CD8-positive, alpha-beta memory T cell (primary cell): Measurements from ENCODE around the gene SGCD. TPM values are rescaled to one million over a fixed set of nuclear protein-coding genes. Genes with fewer than 3 reads are reported as not detected.

ENCODE experiments used
- CTCF ChIA-PET: fragments of 350-600 bp; sonication (Branson Sonifier 250); formaldehyde crosslinking; loops from one replicate; lab custom pipeline; 2021; ENCODE audit warnings: antibody characterized with exemption; lab: Charles Lee
- POLR2A ChIA-PET: fragments of 350-600 bp; sonication (Branson Sonifier 250); formaldehyde crosslinking; loops from one replicate; lab custom pipeline; 2021; ENCODE audit warnings: antibody characterized with exemption; lab: Charles Lee
- DNase-seq, 5 donors: peaks; one replicate each; pipeline versions ENCODE4 v3.0.0 to v3.0.0-alpha.2; 2020 to 2022; ENCODE audit warnings: mixed read lengths in 1 of 5
- H3K27ac ChIP-seq: one replicate; pipeline ENCODE4 v1.7.0; 2013; ENCODE audit warnings: low read depth, mild to moderate bottlenecking, low read length, moderate library complexity
- H3K27me3 ChIP-seq: 2 replicates; pipeline ENCODE4 v1.7.0; 2013; ENCODE audit warnings: low read length, mild to moderate bottlenecking; ENCODE audit not compliant: insufficient read depth, poor library complexity, severe bottlenecking
- H3K36me3 ChIP-seq: 2 replicates; pipeline ENCODE4 v1.7.0; 2013; ENCODE audit warnings: mild to moderate bottlenecking, low read length, moderate library complexity; ENCODE audit not compliant: insufficient read depth
- H3K4me1 ChIP-seq: 2 replicates; pipeline ENCODE4 v1.7.0; 2013; ENCODE audit warnings: mild to moderate bottlenecking, low read length, moderate library complexity; ENCODE audit not compliant: insufficient read depth
- H3K4me3 ChIP-seq: 2 replicates; pipeline ENCODE4 v1.7.0; 2013; ENCODE audit warnings: mild to moderate bottlenecking, low read length
- H3K9me3 ChIP-seq: 2 replicates; pipeline ENCODE4 v1.7.0; 2013; ENCODE audit warnings: mild to moderate bottlenecking, low read length
- H3K27ac Mint-ChIP-seq, 8 donors: one replicate each; pipeline ENCODE4 v1.8.0; 2020 to 2021; ENCODE audit warnings: mixed read lengths in 8 of 8, mild to moderate bottlenecking in 6 of 8, inconsistent platforms in 3 of 8, moderate library complexity in 3 of 8
- H3K27me3 Mint-ChIP-seq, 2 donors: one replicate each; pipeline ENCODE4 v1.8.0; 2020 to 2021; ENCODE audit warnings: mixed read lengths in 2 of 2, mild to moderate bottlenecking in 1 of 2, moderate library complexity in 1 of 2
- H3K36me3 Mint-ChIP-seq, 3 donors: one replicate each; pipeline ENCODE4 v1.8.0; 2020 to 2021; ENCODE audit warnings: mixed read lengths in 3 of 3, inconsistent platforms in 1 of 3, mild to moderate bottlenecking in 1 of 3
- H3K4me1 Mint-ChIP-seq, 3 donors: one replicate each; pipeline ENCODE4 v1.8.0; 2020 to 2021; ENCODE audit warnings: mixed read lengths in 3 of 3, inconsistent platforms in 1 of 3, mild to moderate bottlenecking in 1 of 3
- H3K4me3 Mint-ChIP-seq, 7 donors: one replicate each; pipeline ENCODE4 v1.8.0; 2020 to 2021; ENCODE audit warnings: mixed read lengths in 7 of 7, mild to moderate bottlenecking in 6 of 7, moderate library complexity in 4 of 7, inconsistent platforms in 2 of 7
- H3K9me3 Mint-ChIP-seq, 5 donors: one replicate each; pipeline ENCODE4 v1.8.0; 2020 to 2022; ENCODE audit warnings: mixed read lengths in 5 of 5, mild to moderate bottlenecking in 3 of 5, moderate library complexity in 2 of 5, inconsistent platforms in 1 of 5
- polyA plus RNA-seq: library from polyadenylated mRNA; unstranded; fragments of 300-500 nt; fragmentation: Illumina TruSeq; gene quantifications from one replicate; pipeline ENCODE4 v1.2.3, GENCODE V29; 2021
- total RNA-seq, 2 experiments: library from RNA; stranded (reverse); gene quantifications; one replicate each; pipeline ENCODE4 v1.2.3, GENCODE V29; 2021

Gene SGCD
- total and polyA plus RNA-seq, 3 experiments from 2014 or later = 0.11 to 0.14 (median 0.11) TPM

GRCh38 chr5:156385416-156385815 is 58.5 kb downstream of the SGCD start:
- Mint-ChIP-seq H3K4me1 (no peaks in the 10 kb centered on the region), H3K27me3 (peaks cover 1 to 3% of the 10 kb centered on the region in 2 donors), H3K27ac (peak overlapping the region in 1 of 8 donors; percentile 58), H3K9me3 (peaks cover 0 to 2% (median 0%) of the 10 kb centered on the region in 5 donors), H3K36me3 (no peaks in the 10 kb centered on the region), H3K4me3 (no peak overlapping the region)
- Histone ChIP-seq H3K9me3 (no peaks in the 10 kb centered on the region), H3K4me3 (no peak overlapping the region), H3K27me3 (no peaks in the 10 kb centered on the region), H3K27ac (no peak overlapping the region), H3K4me1 (no peaks in the 10 kb centered on the region), H3K36me3 (no peaks in the 10 kb centered on the region)
- ChIA-PET POLR2A (no interaction called here), CTCF (no interaction called here)
- no peak for DNase-seq

DNA sequence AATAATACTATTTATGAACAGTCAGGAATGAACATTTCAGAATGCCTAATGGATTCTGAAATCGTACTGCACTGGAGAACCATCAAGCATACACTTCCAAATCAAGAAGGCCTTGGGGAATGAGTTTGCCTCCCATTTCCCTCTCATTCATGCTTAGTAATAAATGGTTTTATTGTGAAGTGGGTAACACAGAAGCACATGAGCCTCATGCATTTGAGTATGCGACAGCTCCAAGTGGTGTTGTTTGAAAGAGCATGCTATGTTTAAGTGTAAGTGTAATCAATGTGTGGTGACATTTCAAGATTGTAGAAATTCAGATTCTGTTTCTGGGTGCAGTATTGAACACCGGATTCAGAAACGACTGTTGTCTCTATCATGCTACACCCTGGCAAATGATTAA is 60.0 kb downstream of the SGCD start:
- DNase-seq = no peak
- Histone ChIP-seq H3K27ac (no peak overlapping the region), H3K9me3 (no peaks in the 10 kb centered on the region), H3K36me3 (no peaks in the 10 kb centered on the region), H3K4me3 (no peak overlapping the region), H3K27me3 (no peaks in the 10 kb centered on the region), H3K4me1 (no peaks in the 10 kb centered on the region)
- Mint-ChIP-seq H3K4me1 (no peaks in the 10 kb centered on the region), H3K9me3 (peaks cover 0 to 2% (median 0%) of the 10 kb centered on the region in 5 donors), H3K4me3 (no peak overlapping the region), H3K36me3 (no peaks in the 10 kb centered on the region), H3K27me3 (peaks cover 1 to 3% of the 10 kb centered on the region in 2 donors), H3K27ac (no peak overlapping the region)
- POLR2A ChIA-PET = no interaction called here
- CTCF ChIA-PET = no interaction called here

DNA sequence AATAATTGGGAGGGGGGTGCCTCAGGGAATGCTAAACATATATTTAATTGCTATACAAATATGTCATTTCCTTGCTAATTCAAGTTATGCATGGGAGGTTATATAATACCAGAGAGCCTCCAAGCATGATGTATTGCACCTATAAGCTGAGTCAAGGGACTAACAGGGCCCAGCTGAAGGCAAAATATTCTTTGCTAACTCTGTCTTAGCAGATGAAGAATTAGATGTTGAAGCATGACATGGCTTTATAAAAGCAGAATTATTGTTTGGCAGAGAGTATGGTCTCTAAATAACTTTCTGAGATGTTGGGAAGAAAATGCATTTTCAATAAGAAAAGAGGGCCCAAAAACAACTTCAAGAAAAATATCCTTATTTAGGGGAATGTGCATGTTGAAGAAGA is 60.4 kb downstream of the SGCD start:
- ChIA-PET CTCF (no interaction called here), POLR2A (no interaction called here)
- no peaks in the 10 kb centered on the region for H3K36me3 ChIP-seq
- no peak overlapping the region for H3K27ac ChIP-seq
- no peak overlapping the region for H3K4me3 Mint-ChIP-seq
- H3K27ac Mint-ChIP-seq = no peak overlapping the region
- H3K36me3 Mint-ChIP-seq = no peaks in the 10 kb centered on the region
- no peak for DNase-seq
- H3K4me1 ChIP-seq = no peaks in the 10 kb centered on the region
- H3K4me1 Mint-ChIP-seq = no peaks in the 10 kb centered on the region
- H3K4me3 ChIP-seq = no peak overlapping the region
- peaks cover 5% of the 10 kb centered on the region in 2 donors for H3K27me3 Mint-ChIP-seq
- H3K9me3 ChIP-seq = no peaks in the 10 kb centered on the region
- peaks cover 0 to 2% (median 0%) of the 10 kb centered on the region in 5 donors for H3K9me3 Mint-ChIP-seq
- H3K27me3 ChIP-seq = no peaks in the 10 kb centered on the region

DNA sequence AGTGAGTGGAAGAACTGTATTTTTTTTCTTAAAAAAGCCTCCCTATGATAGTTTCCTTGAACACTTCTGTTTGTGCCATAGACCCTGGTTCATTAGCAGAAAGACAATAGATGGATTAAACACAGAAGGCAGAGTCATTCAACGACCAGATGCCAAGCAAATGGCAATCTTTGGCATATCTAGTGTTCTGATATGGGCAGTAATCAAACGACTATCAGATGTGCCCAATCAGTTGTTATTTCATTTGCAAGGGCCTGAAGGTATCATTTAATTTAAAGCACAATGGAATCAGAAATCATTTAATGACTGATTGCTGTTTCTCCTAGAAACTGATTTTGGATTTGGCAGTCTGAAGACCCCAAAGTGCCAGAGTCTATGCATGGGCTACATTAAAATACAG is 61.3 kb downstream of the SGCD start:
- Mint-ChIP-seq H3K27me3 (peaks cover 7 to 9% of the 10 kb centered on the region in 2 donors), H3K9me3 (peaks cover 0 to 2% (median 0%) of the 10 kb centered on the region in 5 donors), H3K36me3 (no peaks in the 10 kb centered on the region), H3K4me1 (no peaks in the 10 kb centered on the region), H3K4me3 (no peak overlapping the region), H3K27ac (no peak overlapping the region)
- Histone ChIP-seq H3K27me3 (no peaks in the 10 kb centered on the region), H3K36me3 (no peaks in the 10 kb centered on the region), H3K4me1 (no peaks in the 10 kb centered on the region), H3K9me3 (no peaks in the 10 kb centered on the region), H3K27ac (no peak overlapping the region), H3K4me3 (no peak overlapping the region)
- DNase-seq = no peak
- ChIA-PET CTCF (no interaction called here), POLR2A (no interaction called here)

DNA sequence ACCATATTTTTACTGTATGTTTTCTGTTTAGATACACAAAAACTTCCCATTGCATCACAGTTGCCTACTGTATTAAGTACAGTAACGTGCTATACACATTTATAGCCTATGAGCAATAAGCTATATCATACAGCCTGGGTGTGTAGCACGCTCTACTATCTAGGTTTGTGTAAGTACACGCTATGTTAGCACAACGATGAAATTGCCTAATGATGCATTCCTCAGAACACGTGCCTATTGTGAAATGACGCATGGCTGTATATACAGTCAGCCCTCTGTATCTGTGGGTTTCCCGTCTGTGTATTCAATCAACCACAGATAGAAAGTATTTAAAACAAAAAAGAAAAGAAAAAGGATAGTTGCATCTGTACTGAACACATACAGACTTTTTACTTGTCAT is 64.2 kb downstream of the SGCD start:
- no peaks in the 10 kb centered on the region for H3K4me1 ChIP-seq
- no peak overlapping the region for H3K27ac Mint-ChIP-seq
- no peaks in the 10 kb centered on the region for H3K27me3 ChIP-seq
- H3K27me3 Mint-ChIP-seq = peaks cover 8 to 10% of the 10 kb centered on the region in 2 donors
- DNase-seq = no peak
- no peak overlapping the region for H3K4me3 ChIP-seq
- H3K36me3 ChIP-seq = no peaks in the 10 kb centered on the region
- no peaks in the 10 kb centered on the region for H3K9me3 ChIP-seq
- H3K9me3 Mint-ChIP-seq = no peaks in the 10 kb centered on the region
- no peaks in the 10 kb centered on the region for H3K36me3 Mint-ChIP-seq
- POLR2A ChIA-PET = no interaction called here
- no peaks in the 10 kb centered on the region for H3K4me1 Mint-ChIP-seq
- no peak overlapping the region for H3K27ac ChIP-seq
- H3K4me3 Mint-ChIP-seq = no peak overlapping the region
- CTCF ChIA-PET = no interaction called here

DNA sequence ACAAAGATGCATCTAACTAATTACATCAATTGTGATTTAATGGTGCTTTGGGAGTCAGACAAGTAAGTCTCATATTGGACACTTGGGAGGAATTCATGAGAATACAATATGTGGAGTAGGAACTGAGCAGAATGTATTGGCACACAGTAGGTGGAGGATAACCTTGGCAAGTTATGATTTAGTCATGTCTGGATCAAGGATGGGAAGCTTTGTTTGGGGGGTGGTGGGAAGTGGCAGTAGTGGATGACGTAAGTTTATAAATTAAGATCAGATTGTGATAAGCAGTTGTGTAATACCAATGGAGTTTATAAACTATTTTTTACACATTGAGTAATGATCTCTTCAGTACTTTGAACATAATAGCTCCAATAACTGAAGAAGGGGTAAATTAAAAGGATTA is 67.0 kb downstream of the SGCD start:
- ChIA-PET CTCF (no interaction called here), POLR2A (no interaction called here)
- H3K27ac Mint-ChIP-seq = no peak overlapping the region
- no peaks in the 10 kb centered on the region for H3K9me3 Mint-ChIP-seq
- H3K9me3 ChIP-seq = no peaks in the 10 kb centered on the region
- no peak overlapping the region for H3K4me3 ChIP-seq
- H3K36me3 Mint-ChIP-seq = no peaks in the 10 kb centered on the region
- H3K4me3 Mint-ChIP-seq = no peak overlapping the region
- no peaks in the 10 kb centered on the region for H3K27me3 ChIP-seq
- H3K4me1 Mint-ChIP-seq = no peaks in the 10 kb centered on the region
- H3K4me1 ChIP-seq = no peaks in the 10 kb centered on the region
- H3K27ac ChIP-seq = no peak overlapping the region
- peaks cover 7 to 8% of the 10 kb centered on the region in 2 donors for H3K27me3 Mint-ChIP-seq
- DNase-seq = no peak
- no peaks in the 10 kb centered on the region for H3K36me3 ChIP-seq

GRCh38 chr5:156394642-156395305 is 67.8 kb downstream of the SGCD start:
- ChIA-PET POLR2A (no interaction called here), CTCF (no interaction called here)
- no peaks in the 10 kb centered on the region for H3K36me3 ChIP-seq
- no peak overlapping the region for H3K4me3 ChIP-seq
- no peak for DNase-seq
- H3K4me1 Mint-ChIP-seq = no peaks in the 10 kb centered on the region
- H3K4me3 Mint-ChIP-seq = no peak overlapping the region
- H3K9me3 Mint-ChIP-seq = no peaks in the 10 kb centered on the region
- no peaks in the 10 kb centered on the region for H3K4me1 ChIP-seq
- H3K9me3 ChIP-seq = no peaks in the 10 kb centered on the region
- no peak overlapping the region for H3K27ac Mint-ChIP-seq
- H3K36me3 Mint-ChIP-seq = no peaks in the 10 kb centered on the region
- H3K27me3 ChIP-seq = no peaks in the 10 kb centered on the region
- H3K27me3 Mint-ChIP-seq = peaks cover 7 to 8% of the 10 kb centered on the region in 2 donors
- H3K27ac ChIP-seq = no peak overlapping the region

- CTCF ChIA-PET = no interaction called here
These were observed 68.3 kb downstream of the SGCD start for GRCh38 chr5:156395306-156395675.

More at GRCh38 chr5:156395306-156395675, 68.3 kb downstream of the SGCD start:
- no peaks in the 10 kb centered on the region for H3K36me3 ChIP-seq
- no peak overlapping the region for H3K4me3 Mint-ChIP-seq
- POLR2A ChIA-PET = no interaction called here
- no peak overlapping the region for H3K27ac ChIP-seq
- H3K9me3 ChIP-seq = no peaks in the 10 kb centered on the region
- no peak overlapping the region for H3K27ac Mint-ChIP-seq
- H3K4me3 ChIP-seq = no peak overlapping the region
- no peaks in the 10 kb centered on the region for H3K4me1 ChIP-seq
- no peaks in the 10 kb centered on the region for H3K9me3 Mint-ChIP-seq
- peaks cover 7 to 8% of the 10 kb centered on the region in 2 donors for H3K27me3 Mint-ChIP-seq
- H3K36me3 Mint-ChIP-seq = no peaks in the 10 kb centered on the region
- no peaks in the 10 kb centered on the region for H3K4me1 Mint-ChIP-seq
- no peak for DNase-seq
- no peaks in the 10 kb centered on the region for H3K27me3 ChIP-seq
